22Rv1 (cell line): ENCODE results near the gene MET.

Source experiments
- CTCF ChIP-seq: fragments of 450-650 bp; IDR thresholded peaks from 2 replicates; pipeline ENCODE4 v1.5.1; 2017; ENCODE audit warnings: mild to moderate bottlenecking
- ZFX ChIP-seq: fragments of 450-650 bp; IDR thresholded peaks from 2 replicates; pipeline ENCODE4 v1.6.1; 2017; ENCODE audit warnings: antibody characterized with exemption, borderline replicate concordance

DNA sequence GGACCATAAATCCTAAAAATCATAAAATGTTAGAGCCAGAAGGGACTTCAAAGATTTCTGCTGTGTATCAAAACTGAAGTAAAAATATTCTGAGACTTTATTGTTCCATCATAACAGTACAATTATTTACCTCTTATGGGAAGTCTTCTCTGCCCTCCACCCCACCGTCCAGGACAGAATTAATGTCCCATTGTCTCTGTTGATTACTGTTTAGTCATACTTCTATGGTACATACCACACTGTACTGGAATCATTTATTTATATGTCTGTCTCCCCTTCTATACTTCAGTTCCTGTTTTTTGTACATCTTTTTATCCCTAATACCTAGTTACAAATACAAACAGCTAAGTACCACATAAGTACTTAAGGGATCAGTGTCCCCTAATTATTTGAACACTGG is 98.9 kb downstream of the MET start:
- TF ChIP-seq CTCF = no peak
- no peak for TF ChIP-seq ZFX
